ENCODE data around the gene SAV1. TPM values are rescaled to one million over a fixed set of nuclear protein-coding genes. Genes with fewer than 3 reads are reported as not detected.

The SAV1 gene
- total and polyA plus RNA-seq, 2 experiments from 2014 or later = 18.6 to 34.4 TPM

GRCh38 chr14:50624447-50624846 lies 43.7 kb downstream of the SAV1 start:
- TF ChIP-seq CTCF (IDR thresholded peaks at IDR 0.05; ENCODE audit: low read depth, low read length) = no peak
- no peak for DNase-seq (ENCODE audit: low read depth in 1 of 2, low spot score in 1 of 2)
- Histone ChIP-seq H3K4me3 (no peak overlapping the region), H3K36me3 (no peaks in the 10 kb centered on the region), H3K9me3 (ENCODE audit: low read depth) (no peaks in the 10 kb centered on the region), H3K4me1 (ENCODE audit: low read depth) (no peaks in the 10 kb centered on the region), H3K27me3 (no peaks in the 10 kb centered on the region), H3K27ac (no peak overlapping the region)

GRCh38 chr14:50622978-50623377 lies 45.1 kb downstream of the SAV1 start:
- H3K27ac ChIP-seq = no peak overlapping the region
- no peaks in the 10 kb centered on the region for H3K36me3 ChIP-seq

GRCh38 chr14:50620341-50620740 lies 47.8 kb downstream of the SAV1 start:
- no peak overlapping the region for H3K4me3 ChIP-seq
- DNase-seq (ENCODE audit: low read depth in 1 of 2, low spot score in 1 of 2) = no peak
- H3K9me3 ChIP-seq (ENCODE audit: low read depth) = no peaks in the 10 kb centered on the region
- H3K4me1 ChIP-seq (ENCODE audit: low read depth) = no peaks in the 10 kb centered on the region
- H3K27ac ChIP-seq = no peak overlapping the region
- TF ChIP-seq CTCF (IDR thresholded peaks at IDR 0.05; ENCODE audit: low read depth, low read length) = no peak
- no peaks in the 10 kb centered on the region for H3K27me3 ChIP-seq
- H3K36me3 ChIP-seq = no peaks in the 10 kb centered on the region

More at GRCh38 chr14:50622978-50623377, 45.1 kb downstream of the SAV1 start:
- Histone ChIP-seq H3K4me1 (ENCODE audit: low read depth) (no peaks in the 10 kb centered on the region), H3K27me3 (no peaks in the 10 kb centered on the region), H3K9me3 (ENCODE audit: low read depth) (no peaks in the 10 kb centered on the region), H3K4me3 (no peak overlapping the region)
- TF ChIP-seq CTCF (IDR thresholded peaks at IDR 0.05; ENCODE audit: low read depth, low read length) = no peak
- DNase-seq (ENCODE audit: low read depth in 1 of 2, low spot score in 1 of 2) = no peak

- no peaks in the 10 kb centered on the region for H3K27me3 ChIP-seq
- no peaks in the 10 kb centered on the region for H3K9me3 ChIP-seq (ENCODE audit: low read depth)
- no peaks in the 10 kb centered on the region for H3K4me1 ChIP-seq (ENCODE audit: low read depth)
- H3K36me3 ChIP-seq = no peaks in the 10 kb centered on the region
- TF ChIP-seq CTCF (IDR thresholded peaks at IDR 0.05; ENCODE audit: low read depth, low read length) = peak; percentile 72
- DNase-seq (ENCODE audit: low read depth in 1 of 2, low spot score in 1 of 2) = peak; percentile 22 to 69
- H3K4me3 ChIP-seq = no peak overlapping the region
- no peak overlapping the region for H3K27ac ChIP-seq
Observed at GRCh38 chr14:50619569-50620141, 48.5 kb downstream of the SAV1 start.

GRCh38 chr14:50616275-50616674 lies 51.8 kb downstream of the SAV1 start:
- Histone ChIP-seq H3K4me3 (no peak overlapping the region), H3K36me3 (no peaks in the 10 kb centered on the region), H3K27ac (no peak overlapping the region), H3K27me3 (no peaks in the 10 kb centered on the region), H3K4me1 (ENCODE audit: low read depth) (no peaks in the 10 kb centered on the region), H3K9me3 (ENCODE audit: low read depth) (no peaks in the 10 kb centered on the region)
- DNase-seq (ENCODE audit: low read depth in 1 of 2, low spot score in 1 of 2) = no peak
- no peak for TF ChIP-seq CTCF (IDR thresholded peaks at IDR 0.05; ENCODE audit: low read depth, low read length)
